GM12865 (cell line): Measurements from ENCODE around the gene NUP133.

Source experiments
- DNase-seq: peaks from one replicate; pipeline ENCODE4 v3.0.0; 2010; ENCODE audit warnings: low read depth
- H3K4me3 ChIP-seq: 2 replicates; pipeline ENCODE4 v1.5.1; 2011; ENCODE audit warnings: mild to moderate bottlenecking, low read depth, low read length, control low read depth
- CTCF ChIP-seq: IDR thresholded peaks from 2 replicates; pipeline ENCODE4 v1.5.1; 2011; ENCODE audit warnings: low read length, control low read depth, low read depth, inconsistent platforms; ENCODE audit not compliant: insufficient read depth; ENCODE audit errors: missing control alignments

Gene NUP133

GRCh38 chr1:229466887-229467286, 41.3 kb downstream of the NUP133 start:
- TF ChIP-seq CTCF = no peak
- no peak overlapping the region for H3K4me3 ChIP-seq
- no peak for DNase-seq

GRCh38 chr1:229464672-229465071, 43.5 kb downstream of the NUP133 start:
- no peak for DNase-seq
- H3K4me3 ChIP-seq = no peak overlapping the region
- TF ChIP-seq CTCF = no peak

- DNase-seq = no peak
- TF ChIP-seq CTCF = no peak
- no peak overlapping the region for H3K4me3 ChIP-seq
Observed at GRCh38 chr1:229461032-229461668, 47.0 kb downstream of the NUP133 start.

GRCh38 chr1:229459815-229460214, 48.3 kb downstream of the NUP133 start:
- DNase-seq = no peak
- TF ChIP-seq CTCF = no peak
- no peak overlapping the region for H3K4me3 ChIP-seq

- TF ChIP-seq CTCF = no peak
- no peak for DNase-seq
- H3K4me3 ChIP-seq = no peak overlapping the region
Observed at GRCh38 chr1:229457436-229457835, 50.7 kb downstream of the NUP133 start.

GRCh38 chr1:229456016-229456415, 52.1 kb downstream of the NUP133 start:
- no peak for TF ChIP-seq CTCF
- DNase-seq = no peak
- no peak overlapping the region for H3K4me3 ChIP-seq

- no peak for DNase-seq
- H3K4me3 ChIP-seq = no peak overlapping the region
- no peak for TF ChIP-seq CTCF
Observed at GRCh38 chr1:229454056-229454455, 54.1 kb downstream of the NUP133 start.
